Colon (tissue), 2 donors: ENCODE measurements around the gene RNF121.

ENCODE experiments used
- FAIRE-seq: peaks from 2 replicates; lab custom pipeline; 2012; peaks lifted over from hg19 to GRCh38; lab: Jason Lieb, UNC
- donor health status: control.
- donor health status: control.

The RNF121 gene

GRCh38 chr11:71935338-71935925, 6.6 kb downstream of the RNF121 start:
- no peak for FAIRE-seq

GRCh38 chr11:71936825-71937224, 8.0 kb downstream of the RNF121 start:
- FAIRE-seq: no peak

- no peak for FAIRE-seq
These were observed 9.0 kb downstream of the RNF121 start for GRCh38 chr11:71937826-71938225.

GRCh38 chr11:71940561-71941219, 11.8 kb downstream of the RNF121 start:
- FAIRE-seq: no peak

DNA sequence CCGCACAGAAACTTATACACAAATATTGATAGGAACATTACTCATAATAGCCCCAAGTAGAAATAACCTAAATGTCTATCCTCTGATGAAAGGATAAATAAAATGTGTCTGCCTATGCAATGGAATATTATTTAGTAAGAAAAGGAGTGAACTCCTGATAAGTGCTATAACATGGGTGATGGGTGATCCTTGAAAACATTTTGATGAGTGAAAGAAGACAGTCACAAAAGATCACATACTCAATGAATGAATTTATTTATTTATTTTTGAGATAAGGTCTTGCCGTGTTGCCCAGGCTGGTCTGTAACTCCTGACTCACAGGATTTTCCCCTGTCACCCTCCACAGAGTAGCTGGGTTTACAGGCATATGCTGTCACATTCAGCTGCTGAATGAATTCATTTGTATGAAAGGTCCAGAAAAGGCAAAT, 17.3 kb downstream of the RNF121 start:
- no peak for FAIRE-seq

- FAIRE-seq: no peak
These were observed 18.7 kb downstream of the RNF121 start for GRCh38 chr11:71947498-71947897.

DNA sequence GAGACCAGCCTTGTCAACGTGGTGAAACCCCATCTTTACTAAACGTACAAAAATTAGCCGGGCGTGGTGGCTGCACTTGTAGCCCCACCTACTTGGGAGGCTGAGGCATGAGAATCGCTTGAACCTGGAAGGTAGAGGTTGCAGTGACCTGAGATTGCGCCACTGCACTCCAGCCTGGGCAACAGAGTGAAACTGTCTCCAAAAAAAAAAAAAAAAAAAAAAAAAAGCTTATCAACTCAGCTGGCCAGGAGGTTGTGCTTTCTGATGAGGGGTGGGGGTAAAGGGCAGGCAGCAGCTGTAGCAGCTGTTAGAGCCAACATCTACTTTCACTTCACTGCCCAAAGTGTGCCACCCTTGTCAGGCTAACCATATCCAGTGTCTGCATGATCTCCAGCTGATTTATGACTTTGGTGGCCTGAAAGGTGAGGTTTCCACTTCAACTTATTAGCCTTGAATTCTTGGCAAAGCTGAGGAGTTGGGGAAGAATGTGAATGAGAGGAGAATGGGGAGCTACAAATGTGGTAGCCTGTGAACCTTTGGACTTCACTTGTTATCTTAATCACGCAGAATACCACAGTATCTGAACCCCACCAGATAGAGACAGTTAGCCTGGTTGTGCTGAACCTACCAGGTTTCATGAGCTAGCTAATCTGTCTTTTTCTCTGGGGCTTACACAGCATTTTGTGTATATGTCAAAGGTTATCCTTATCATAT, 19.6 kb downstream of the RNF121 start:
- FAIRE-seq: no peak

DNA sequence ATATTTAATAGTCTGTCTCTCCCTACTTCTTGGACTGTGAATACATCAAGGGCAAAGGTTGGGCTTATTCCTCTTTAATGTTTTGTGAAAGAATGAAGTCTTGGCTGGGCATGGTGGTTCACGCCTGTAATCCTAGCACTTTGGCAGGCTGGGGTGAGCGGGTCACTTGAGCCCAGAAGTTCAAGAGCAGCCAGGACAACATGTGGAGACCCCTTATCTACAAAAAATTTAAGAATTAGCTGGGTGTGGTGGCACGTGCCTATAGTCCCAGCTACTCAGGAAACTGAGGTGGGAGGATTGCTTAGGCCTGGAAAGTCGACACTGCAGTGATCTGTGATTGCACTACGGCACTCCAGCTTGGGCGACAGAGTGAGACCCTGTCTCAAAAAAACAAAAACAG, 20.2 kb downstream of the RNF121 start:
- FAIRE-seq: no peak

- FAIRE-seq: no peak
These were observed 23.0 kb downstream of the RNF121 start for GRCh38 chr11:71951741-71952310.

DNA sequence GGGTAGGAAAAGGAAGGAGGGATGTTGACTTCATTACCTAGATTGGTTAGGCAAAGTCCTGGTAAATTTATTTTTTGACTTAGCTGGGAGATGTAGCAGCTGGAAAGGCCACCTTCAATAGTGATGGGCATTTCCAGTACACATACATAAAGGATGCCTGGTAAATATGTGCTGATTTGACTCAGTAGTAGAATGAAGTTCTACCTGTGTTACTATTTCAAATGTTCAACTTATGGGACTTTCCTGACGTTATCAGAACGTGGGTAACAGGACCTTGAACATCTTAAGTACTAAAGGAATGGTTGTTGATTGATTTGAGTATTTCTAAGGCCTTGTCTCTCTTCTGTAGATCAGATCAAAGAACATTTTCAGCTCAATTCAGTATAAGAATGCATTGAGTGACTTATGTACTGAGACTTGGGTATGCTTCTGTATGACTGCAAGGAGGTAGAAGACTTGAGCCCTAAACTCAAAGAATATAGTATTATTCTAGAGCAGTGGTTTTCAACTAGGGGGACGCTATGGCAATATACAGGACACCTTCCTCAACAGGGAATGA, 27.1 kb downstream of the RNF121 start:
- FAIRE-seq: no peak

- FAIRE-seq: no peak
These were observed 33.7 kb downstream of the RNF121 start for GRCh38 chr11:71962428-71963038.

GRCh38 chr11:71963468-71963867, 34.6 kb downstream of the RNF121 start:
- FAIRE-seq: no peak

- no peak for FAIRE-seq
These were observed 35.8 kb downstream of the RNF121 start for GRCh38 chr11:71964641-71965040.

DNA sequence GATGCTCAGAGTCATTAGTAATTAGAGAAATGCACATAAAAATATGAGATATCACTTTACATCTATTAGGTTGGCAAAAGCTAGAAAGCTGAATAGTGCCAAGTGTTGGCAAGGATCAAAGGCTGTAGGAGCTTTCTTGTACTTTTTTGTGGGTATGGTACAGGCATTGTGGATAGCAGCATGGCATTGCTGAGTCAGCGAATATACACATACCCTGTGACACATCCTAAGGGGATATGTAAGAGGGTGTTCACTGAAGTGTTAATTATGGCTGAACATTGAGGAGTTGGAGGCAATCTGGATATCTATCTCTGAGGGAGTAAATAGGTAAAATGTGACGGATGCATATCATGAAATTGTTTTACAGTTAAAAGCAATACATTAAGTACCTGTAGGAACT, 42.8 kb downstream of the RNF121 start:
- no peak for FAIRE-seq

- no peak for FAIRE-seq
These were observed 47.7 kb downstream of the RNF121 start for GRCh38 chr11:71976551-71976950.

GRCh38 chr11:71977090-71977489, 48.2 kb downstream of the RNF121 start:
- FAIRE-seq: no peak

DNA sequence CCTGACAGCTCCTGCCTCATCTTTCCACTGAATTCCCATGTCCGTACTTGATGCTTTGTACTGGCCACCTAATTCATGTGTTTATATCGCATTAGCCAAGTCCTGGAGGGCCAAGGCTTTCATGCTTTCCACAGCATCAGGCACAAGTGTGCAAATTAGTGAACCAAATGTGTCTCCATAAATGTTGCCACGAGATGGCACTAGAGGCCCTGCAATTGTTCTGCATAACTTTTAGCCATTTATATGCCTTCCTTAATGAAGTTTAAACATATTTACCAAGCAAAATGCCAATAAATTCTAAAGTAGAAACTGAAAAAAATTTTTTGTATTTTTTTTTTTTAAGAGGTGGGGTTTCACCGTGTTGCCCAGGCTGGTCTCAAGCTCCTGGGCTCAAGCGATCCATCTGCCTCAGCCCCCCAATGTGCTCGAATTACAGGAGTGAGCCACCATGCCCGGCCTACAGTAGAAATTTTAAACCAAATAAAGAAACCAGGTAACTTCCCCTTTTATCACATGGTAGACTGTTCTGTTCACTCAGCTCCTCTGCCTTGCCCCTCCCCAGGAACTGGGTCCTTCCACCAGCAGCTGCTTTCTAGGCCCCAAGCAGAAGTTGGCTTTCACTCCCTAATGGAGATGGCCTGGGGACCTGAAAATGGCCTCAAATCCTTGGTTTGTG, 49.0 kb downstream of the RNF121 start:
- FAIRE-seq: no peak

DNA sequence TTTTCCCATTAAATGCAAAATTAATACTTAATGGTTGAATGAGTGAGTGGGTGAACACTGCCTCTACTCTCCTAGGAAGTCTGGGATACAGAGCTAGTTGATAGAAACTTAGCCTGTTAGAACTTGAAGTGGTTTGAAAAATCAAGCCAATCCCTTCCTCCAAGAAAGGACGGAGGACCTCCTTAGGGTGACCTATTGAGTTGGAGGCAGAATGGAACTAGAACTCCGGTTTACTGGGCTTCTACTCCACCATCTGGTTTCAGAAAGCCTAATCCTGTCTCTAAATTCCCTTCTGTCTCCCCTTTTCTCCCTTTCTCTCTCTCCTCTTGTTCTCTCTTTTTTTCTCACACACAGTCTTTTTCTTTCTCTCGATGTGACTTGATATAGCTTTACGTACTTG, 50.2 kb downstream of the RNF121 start:
- FAIRE-seq: no peak

GRCh38 chr11:71979602-71980001, 50.8 kb downstream of the RNF121 start:
- FAIRE-seq: no peak

GRCh38 chr11:71986131-71986530, 57.3 kb downstream of the RNF121 start:
- FAIRE-seq: no peak

DNA sequence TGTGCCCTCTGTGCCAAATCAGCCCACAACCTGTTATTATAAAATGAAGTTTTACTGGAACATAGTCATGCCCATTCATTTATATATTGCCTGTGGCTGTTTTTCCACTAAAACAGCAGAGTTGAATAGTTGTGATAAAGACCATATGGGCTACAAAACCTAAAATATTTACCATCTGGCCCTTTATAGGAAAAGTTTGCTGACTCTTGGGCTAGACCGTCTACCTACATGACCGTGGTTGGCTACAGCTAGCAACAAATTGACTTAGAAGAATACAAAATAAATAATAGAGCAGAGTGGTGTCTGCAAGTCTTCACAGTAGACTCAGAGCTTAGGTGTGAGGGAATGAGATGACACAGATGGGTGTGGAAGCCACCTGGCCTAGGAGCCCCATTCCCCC, 58.7 kb downstream of the RNF121 start:
- FAIRE-seq: no peak

- no peak for FAIRE-seq
These were observed 59.2 kb downstream of the RNF121 start for GRCh38 chr11:71988050-71988449.
